Neuronal stem cell (in vitro differentiated cells): ENCODE data around the gene GATAD2B. TPM values are rescaled to one million over a fixed set of nuclear protein-coding genes. Genes with fewer than 3 reads are reported as not detected.

Source experiments
- DNase-seq: peaks from one replicate; pipeline ENCODE4 v3.0.0-alpha.2; 2013; ENCODE audit warnings: low spot score
- H2AFZ ChIP-seq: one replicate; pipeline ENCODE4 v1.6.1; 2013; ENCODE audit warnings: mild to moderate bottlenecking, low read length, inconsistent platforms
- H2AK5ac ChIP-seq: 2 replicates; pipeline ENCODE4 v1.6.1; 2013; ENCODE audit warnings: low read depth, mild to moderate bottlenecking, inconsistent platforms, low read length, moderate library complexity, mixed read lengths
- H2BK120ac ChIP-seq: 2 replicates; pipeline ENCODE4 v1.6.1; 2013; ENCODE audit warnings: low read depth, mild to moderate bottlenecking, inconsistent platforms, low read length, moderate library complexity, mixed read lengths
- H2BK12ac ChIP-seq: one replicate; pipeline ENCODE4 v1.6.1; 2013; ENCODE audit warnings: low read length, inconsistent platforms
- H2BK15ac ChIP-seq: 2 replicates; pipeline ENCODE4 v1.6.1; 2013; ENCODE audit warnings: mild to moderate bottlenecking, low read length, inconsistent platforms, mixed read lengths
- H2BK5ac ChIP-seq: one replicate; pipeline ENCODE4 v1.6.1; 2013; ENCODE audit warnings: inconsistent platforms, mild to moderate bottlenecking, low read length, moderate library complexity
- H3K14ac ChIP-seq: one replicate; pipeline ENCODE4 v1.6.1; 2013; ENCODE audit warnings: low read length, inconsistent platforms
- H3K18ac ChIP-seq: 2 replicates; pipeline ENCODE4 v1.6.1; 2013; ENCODE audit warnings: low read length, inconsistent platforms
- H3K23ac ChIP-seq: 2 replicates; pipeline ENCODE4 v1.6.1; 2013; ENCODE audit warnings: low read depth, mild to moderate bottlenecking, mixed read lengths, low read length, inconsistent platforms; ENCODE audit not compliant: poor library complexity
- H3K27ac ChIP-seq: replicated peaks from 3 replicates; pipeline ENCODE4 v1.5.1; 2013; ENCODE audit warnings: low read length, inconsistent platforms
- H3K27me3 ChIP-seq, 3 experiments: 2 replicates each; pipeline ENCODE4 v1.6.1; 2013; ENCODE audit warnings: low read length in 3 of 3, mild to moderate bottlenecking in 2 of 3, inconsistent platforms in 1 of 3, low read depth in 1 of 3, mixed read lengths in 1 of 3, moderate library complexity in 1 of 3; ENCODE audit not compliant: control insufficient read depth in 3 of 3, insufficient read depth in 3 of 3
- H3K36me3 ChIP-seq, 2 donors: replicated peaks in 1 of 2; 2 replicates each; pipeline ENCODE4 v1.6.1; 2013; ENCODE audit warnings: low read length in 2 of 2; ENCODE audit not compliant: control insufficient read depth in 2 of 2, insufficient read depth in 2 of 2
- H3K4ac ChIP-seq: 2 replicates; pipeline ENCODE4 v1.6.1; 2013; ENCODE audit warnings: inconsistent platforms, mild to moderate bottlenecking, low read length, moderate library complexity
- H3K4me1 ChIP-seq, 2 donors: 1 replicate in 1 of 2; 2 replicates in 1 of 2; pipeline ENCODE4 v1.6.1; 2013; ENCODE audit warnings: low read length in 2 of 2, low read depth in 1 of 2; ENCODE audit not compliant: control insufficient read depth in 2 of 2, insufficient read depth in 1 of 2
- H3K4me2 ChIP-seq: one replicate; pipeline ENCODE4 v1.6.1; 2013; ENCODE audit warnings: mild to moderate bottlenecking, low read length, inconsistent platforms; ENCODE audit not compliant: insufficient read depth, poor library complexity, severe bottlenecking
- H3K4me3 ChIP-seq, 2 donors: 2 replicates each; pipeline ENCODE4 v1.5.1; 2013; ENCODE audit warnings: low read length in 2 of 2, mild to moderate bottlenecking in 2 of 2, inconsistent platforms in 1 of 2, moderate library complexity in 1 of 2
- H3K79me1 ChIP-seq: one replicate; pipeline ENCODE4 v1.6.1; 2013; ENCODE audit warnings: low read depth, mild to moderate bottlenecking, inconsistent platforms, low read length, moderate library complexity
- H3K9ac ChIP-seq: one replicate; pipeline ENCODE4 v1.6.1; 2013; ENCODE audit warnings: mild to moderate bottlenecking, low read depth, low read length, inconsistent platforms; ENCODE audit not compliant: poor library complexity
- H3K9me3 ChIP-seq, 2 donors: replicated peaks in 1 of 2; 2 replicates each; pipeline versions ENCODE3 to v1.6.1; 2013; ENCODE audit warnings: low read length in 2 of 2, mild to moderate bottlenecking in 2 of 2, inconsistent platforms in 1 of 2, low read depth in 1 of 2, mixed read lengths in 1 of 2, moderate library complexity in 1 of 2; ENCODE audit not compliant: control insufficient read depth in 2 of 2, insufficient read depth in 1 of 2
- H4K8ac ChIP-seq: one replicate; pipeline ENCODE4 v1.6.1; 2013; ENCODE audit warnings: low read depth, mild to moderate bottlenecking, inconsistent platforms, low read length, moderate library complexity
- H4K91ac ChIP-seq: one replicate; pipeline ENCODE4 v1.6.1; 2013; ENCODE audit warnings: low read length, low read depth, mild to moderate bottlenecking, inconsistent platforms; ENCODE audit not compliant: poor library complexity
- WGBS, 2 donors: extraction: QIAGEN DNeasy Blood & Tissue Kit; methylation state at CpG; one replicate each; pipeline ENCODE4 v1.1.7; 2013; ENCODE audit warnings: missing lambda C conversion rate in 2 of 2, mixed read lengths in 1 of 2; ENCODE audit not compliant: insufficient read length in 2 of 2, insufficient replicate concordance in 1 of 2; ENCODE audit errors: extremely low coverage in 2 of 2; 5-methylcytosine and 5-hydroxymethylcytosine counted together
- small RNA-seq: library from polyadenylated mRNA; stranded (forward); fragments of <200 nt; extraction: miRNeasy Mini kit (QIAGEN cat#:217004); gene quantifications from one replicate; pipeline ENCODE3, GENCODE V24; 2013; ENCODE audit not compliant: insufficient read depth

Gene GATAD2B

DNA sequence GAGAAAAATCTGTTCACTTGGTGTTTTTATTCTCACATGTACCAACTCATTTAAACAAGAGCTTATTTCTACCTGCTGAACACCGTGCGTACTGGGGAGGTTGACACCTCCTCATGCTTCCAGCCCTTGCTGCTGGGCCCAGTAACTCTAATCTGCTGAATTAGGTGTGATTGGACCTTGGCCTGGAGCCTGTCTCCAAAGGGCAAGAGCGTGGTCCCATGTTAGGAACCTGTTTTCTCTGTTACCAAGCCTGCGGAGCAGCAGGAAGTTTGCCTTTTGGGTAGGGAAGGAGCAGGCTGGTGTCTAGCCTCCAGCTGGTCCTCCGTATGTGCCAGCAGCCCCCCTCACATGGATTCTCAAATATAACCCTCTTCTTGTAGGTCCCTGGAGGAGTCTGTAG is 158.5 kb downstream of the GATAD2B start:
- Histone ChIP-seq H2BK15ac (no peak overlapping the region), H2BK12ac (no peak overlapping the region), H3K27ac (no peak overlapping the region), H3K9me3 (no peaks in the 10 kb centered on the region), H2AFZ (no peak overlapping the region), H3K79me1 (no peaks in the 10 kb centered on the region), H2BK120ac (no peak overlapping the region), H3K27me3 (no peaks in the 10 kb centered on the region), H3K14ac (no peak overlapping the region), H3K4me3 (no peak overlapping the region), H3K4ac (no peak overlapping the region), H4K8ac (no peak overlapping the region), H3K4me2 (no peak overlapping the region), H3K36me3 (peaks cover 43 to 98% of the 10 kb centered on the region in 2 donors), H2BK5ac (no peak overlapping the region), H3K18ac (no peak overlapping the region), H3K4me1 (no peaks in the 10 kb centered on the region), H4K91ac (no peak overlapping the region), H2AK5ac (no peak overlapping the region), H3K23ac (no peak overlapping the region), H3K9ac (no peak overlapping the region)
- WGBS, 2 donors = no CpG with 5 or more reads among the region's 5 CpGs
- DNase-seq = no peak

GRCh38 chr1:153763365-153764225 is 159.2 kb downstream of the GATAD2B start:
- no peak for DNase-seq
- Histone ChIP-seq H2AFZ (no peak overlapping the region), H3K4me2 (no peak overlapping the region), H3K18ac (no peak overlapping the region), H3K36me3 (peaks cover 39 to 98% of the 10 kb centered on the region in 2 donors), H3K27ac (no peak overlapping the region), H2BK120ac (no peak overlapping the region), H2AK5ac (no peak overlapping the region), H3K23ac (no peak overlapping the region), H3K4ac (no peak overlapping the region), H3K9me3 (no peaks in the 10 kb centered on the region), H3K14ac (no peak overlapping the region), H3K4me3 (no peak overlapping the region), H4K91ac (no peak overlapping the region), H3K9ac (no peak overlapping the region), H3K79me1 (no peaks in the 10 kb centered on the region), H2BK15ac (no peak overlapping the region), H4K8ac (no peak overlapping the region), H3K27me3 (no peaks in the 10 kb centered on the region), H2BK12ac (no peak overlapping the region), H3K4me1 (no peaks in the 10 kb centered on the region), H2BK5ac (no peak overlapping the region)
- no CpG with 5 or more reads among the region's 7 CpGs for WGBS, 2 donors

GRCh38 chr1:153760440-153760839 is 162.3 kb downstream of the GATAD2B start:
- Histone ChIP-seq H3K27ac (no peak overlapping the region), H3K4me3 (no peak overlapping the region), H2BK5ac (no peak overlapping the region), H2BK120ac (no peak overlapping the region), H3K9ac (no peak overlapping the region), H2BK15ac (no peak overlapping the region), H3K79me1 (no peaks in the 10 kb centered on the region), H4K91ac (no peak overlapping the region), H2AK5ac (no peak overlapping the region), H3K4me1 (peaks cover 0 to 7% of the 10 kb centered on the region in 2 donors), H4K8ac (no peak overlapping the region), H3K27me3 (no peaks in the 10 kb centered on the region), H3K18ac (no peak overlapping the region), H3K14ac (no peak overlapping the region), H3K9me3 (no peaks in the 10 kb centered on the region), H3K4ac (no peak overlapping the region), H3K23ac (no peak overlapping the region), H2BK12ac (no peak overlapping the region), H3K4me2 (no peak overlapping the region), H2AFZ (no peak overlapping the region), H3K36me3 (peaks cover 40 to 98% of the 10 kb centered on the region in 2 donors)
- WGBS, 2 donors = no CpG with 5 or more reads among the region's 4 CpGs
- no peak for DNase-seq

Small RNAs within 50 kb of the gene (small RNA-seq; reads per million reads assigned to genes)
- gene AL831737.1 (not detected), gene MIR6737 (16.2 reads per million, percentile 74 among the genes with 10 or more reads in this experiment), gene RF00019 (not detected)
